ENCODE results near the gene TAS1R1. TPM values are rescaled to one million over a fixed set of nuclear protein-coding genes. Genes with fewer than 3 reads are reported as not detected.

Gene TAS1R1
- under 1 TPM; 0.31 to 0.51 TPM for total RNA-seq
- not detected for polyA plus RNA-seq (2013, experiment 1 of 2)
- not detected for polyA plus RNA-seq (2013, experiment 2 of 2)
- long read RNA-seq, experiment 1: 0 reads
- long read RNA-seq, experiment 2, partial matches to known transcripts: 1 of 3 reads
- long read RNA-seq, experiment 2, other reads (novel, unspliced or antisense): 2 of 3 reads
- long read RNA-seq, experiment 3, partial matches to known transcripts: 0 of 1 reads
- long read RNA-seq, experiment 3, other reads (novel, unspliced or antisense): 1 of 1 reads
- long read RNA-seq, experiment 4, partial matches to known transcripts: 0 of 1 reads
- long read RNA-seq, experiment 4, other reads (novel, unspliced or antisense): 1 of 1 reads

- peaks cover 8% of the 10 kb centered on the region for H3K36me3 ChIP-seq (ENCODE audit: control insufficient read depth, insufficient read depth, low read length)
- Mint-ChIP-seq H3K27me3 (ENCODE audit: insufficient read depth) (no peaks in the 10 kb centered on the region), H3K4me1 (peaks cover 8% of the 10 kb centered on the region), H3K27ac (peak within 1 kb of the TSS; percentile 48), H3K9me3 (no peaks in the 10 kb centered on the region), H3K4me3 (peak within 1 kb of the TSS; percentile 78), H3K36me3 (ENCODE audit: low read depth) (peaks cover 8% of the 10 kb centered on the region)
- peak; percentile 50 for DNase-seq
- H3K9me3 ChIP-seq (ENCODE audit: control insufficient read depth, low read length): no peaks in the 10 kb centered on the region
- H3K4me1 ChIP-seq (ENCODE audit: control insufficient read depth, insufficient read depth, low read length): no peaks in the 10 kb centered on the region
- TF ChIP-seq CTCF (conservative IDR thresholded peaks at IDR 0.05): no peak
- peak within 1 kb of the TSS; percentile 44 for H3K27ac ChIP-seq (ENCODE audit: low read depth, low read length)
- H3K4me3 ChIP-seq (ENCODE audit: low read length): peak within 1 kb of the TSS; percentile 88
- peak within 1 kb of the TSS; percentile 92 for H3K9ac ChIP-seq (ENCODE audit: extremely low read depth, low read length, poor library complexity, severe bottlenecking)
- H3K27me3 ChIP-seq (ENCODE audit: control insufficient read depth, insufficient read depth, low read length, poor library complexity, severe bottlenecking): no peaks in the 10 kb centered on the region
- WGBS, 2 experiments (ENCODE audit: insufficient coverage in 1 of 2, insufficient read length in 1 of 2): 86 to 93% methylated on average over 16 to 19 of the region's 19 CpGs
Observed at GRCh38 chr1:6554907-6555778, at the start of gene TAS1R1. Gene TAS1R1, plus strand, starts transcription at chr1:6555307. Its CDS starts 67 bp downstream, at chr1:6555374.

GRCh38 chr1:6505367-6506209, 49.5 kb upstream of the TAS1R1 start:
- 93 to 97% methylated on average over 21 to 31 of the region's 31 CpGs for WGBS, 2 experiments (ENCODE audit: insufficient coverage in 1 of 2, insufficient read length in 1 of 2)

More at GRCh38 chr1:6505367-6506209, 49.5 kb upstream of the TAS1R1 start:
- Mint-ChIP-seq H3K4me3 (no peak overlapping the region), H3K36me3 (ENCODE audit: low read depth) (no peaks in the 10 kb centered on the region), H3K27ac (no peak overlapping the region), H3K27me3 (ENCODE audit: insufficient read depth) (peaks cover 9% of the 10 kb centered on the region), H3K4me1 (no peaks in the 10 kb centered on the region), H3K9me3 (no peaks in the 10 kb centered on the region)
- Histone ChIP-seq H3K27ac (ENCODE audit: low read depth, low read length) (peak overlapping the region; percentile 44), H3K27me3 (ENCODE audit: control insufficient read depth, insufficient read depth, low read length, poor library complexity, severe bottlenecking) (no peaks in the 10 kb centered on the region), H3K9me3 (ENCODE audit: control insufficient read depth, low read length) (no peaks in the 10 kb centered on the region), H3K4me3 (ENCODE audit: low read length) (no peak overlapping the region), H3K4me1 (ENCODE audit: control insufficient read depth, insufficient read depth, low read length) (no peaks in the 10 kb centered on the region), H3K9ac (ENCODE audit: extremely low read depth, low read length, poor library complexity, severe bottlenecking) (no peak overlapping the region), H3K36me3 (ENCODE audit: control insufficient read depth, insufficient read depth, low read length) (no peaks in the 10 kb centered on the region)
- peak; percentile 49 for DNase-seq
- no peak for TF ChIP-seq CTCF (conservative IDR thresholded peaks at IDR 0.05)

All from endodermal cell (in vitro differentiated cells).